Caco-2 (cell line): Measurements from ENCODE around the gene SMIM44. TPM values are rescaled to one million over a fixed set of nuclear protein-coding genes. Genes with fewer than 3 reads are reported as not detected.
"Not testable (repeated sequence)": the region's sequence is repeated elsewhere in the genome, so short reads cannot be mapped to it uniquely, and the experiment has no call there.

Experiments
- BruUV-seq: library from RNA; stranded (reverse); fragments of 400-500 nt; replicated peaks from 2 replicates; lab custom pipeline; 2021; lab: Mats Ljungman, UMichigan
- CTCF ChIA-PET: fragments of 300-600 bp; sonication (Branson Sonifier 250); formaldehyde crosslinking; loops from one replicate; lab custom pipeline; 2022; ENCODE audit warnings: antibody characterized with exemption; lab: Charles Lee
- POLR2A ChIA-PET: fragments of 300-600 bp; sonication (Branson Sonifier 250); formaldehyde crosslinking; loops from one replicate; lab custom pipeline; 2022; ENCODE audit warnings: antibody characterized with exemption; lab: Charles Lee
- DNase-seq, 2 experiments: peaks; one replicate each; pipeline versions ENCODE4 v3.0.0 to v3.0.0-alpha.2; 2020 to 2022
- H3K27me3 ChIP-seq: replicated peaks from 2 replicates; pipeline ENCODE4 v1.6.0; 2011; ENCODE audit warnings: low read length; ENCODE audit not compliant: control insufficient read depth, insufficient read depth
- H3K36me3 ChIP-seq: 2 replicates; pipeline ENCODE4 v1.5.1; 2011; ENCODE audit warnings: low read length; ENCODE audit not compliant: control insufficient read depth, insufficient read depth
- H3K4me1 ChIP-seq: fragments of 250-450 bp; sonication (Bioruptor Pico); 2 replicates; pipeline ENCODE4 v1.5.1; 2020; ENCODE audit warnings: mild to moderate bottlenecking
- H3K4me3 ChIP-seq: 2 replicates; pipeline ENCODE4 v1.5.1; 2011; ENCODE audit warnings: low read depth, mild to moderate bottlenecking, control low read depth, low read length
- H3K9me3 ChIP-seq: fragments of 250-450 bp; sonication (Bioruptor Pico); 2 replicates; pipeline ENCODE4 v1.5.1; 2020; ENCODE audit warnings: mild to moderate bottlenecking, moderate library complexity
- H3K27ac Mint-ChIP-seq: one replicate; pipeline ENCODE4 v1.8.0; 2022; ENCODE audit warnings: mixed read lengths; ENCODE audit not compliant: unreplicated experiment
- H3K27me3 Mint-ChIP-seq: one replicate; pipeline ENCODE4 v1.8.0; 2022; ENCODE audit warnings: mixed read lengths; ENCODE audit not compliant: insufficient read depth, unreplicated experiment
- H3K36me3 Mint-ChIP-seq: one replicate; pipeline ENCODE4 v1.8.0; 2022; ENCODE audit warnings: mild to moderate bottlenecking, mixed read lengths; ENCODE audit not compliant: insufficient read depth, unreplicated experiment
- H3K4me1 Mint-ChIP-seq: one replicate; pipeline ENCODE4 v1.8.0; 2022; ENCODE audit warnings: low read depth, mixed read lengths; ENCODE audit not compliant: unreplicated experiment
- H3K4me3 Mint-ChIP-seq: one replicate; pipeline ENCODE4 v1.8.0; 2022; ENCODE audit warnings: mild to moderate bottlenecking, moderate library complexity, mixed read lengths; ENCODE audit not compliant: unreplicated experiment
- H3K9me3 Mint-ChIP-seq: one replicate; pipeline ENCODE4 v1.8.0; 2022; ENCODE audit warnings: mixed read lengths; ENCODE audit not compliant: unreplicated experiment
- intact Hi-C: fragments of 100-400 bp; cut with micrococcal nuclease; formaldehyde crosslinking; loops from one replicate; pipeline ENCODE4 v1.10.0; 2022; ENCODE audit not compliant: unreplicated experiment
- total RNA-seq: library from RNA; stranded (reverse); gene quantifications from 2 replicates; pipeline ENCODE4 v1.2.3, GENCODE V29; 2022
- TF ChIP-seq, protein P1 (sequence below), 2 experiments: fragments of 200-600 bp in 1 of 2; IDR thresholded peaks; 1 replicate in 1 of 2; 2 replicates in 1 of 2; pipeline versions ENCODE4 v1.5.1 to v1.8.0; 2011 to 2022; ENCODE audit warnings: antibody characterized with exemption in 1 of 2, control low read depth in 1 of 2, inconsistent platforms in 1 of 2, low read depth in 1 of 2, low read length in 1 of 2, mild to moderate bottlenecking in 1 of 2, moderate library complexity in 1 of 2; ENCODE audit not compliant: insufficient read depth in 1 of 2, severe bottlenecking in 1 of 2, unreplicated experiment in 1 of 2

Gene SMIM44
- total RNA-seq, 1 experiment from 2014 or later = not detected

DNA sequence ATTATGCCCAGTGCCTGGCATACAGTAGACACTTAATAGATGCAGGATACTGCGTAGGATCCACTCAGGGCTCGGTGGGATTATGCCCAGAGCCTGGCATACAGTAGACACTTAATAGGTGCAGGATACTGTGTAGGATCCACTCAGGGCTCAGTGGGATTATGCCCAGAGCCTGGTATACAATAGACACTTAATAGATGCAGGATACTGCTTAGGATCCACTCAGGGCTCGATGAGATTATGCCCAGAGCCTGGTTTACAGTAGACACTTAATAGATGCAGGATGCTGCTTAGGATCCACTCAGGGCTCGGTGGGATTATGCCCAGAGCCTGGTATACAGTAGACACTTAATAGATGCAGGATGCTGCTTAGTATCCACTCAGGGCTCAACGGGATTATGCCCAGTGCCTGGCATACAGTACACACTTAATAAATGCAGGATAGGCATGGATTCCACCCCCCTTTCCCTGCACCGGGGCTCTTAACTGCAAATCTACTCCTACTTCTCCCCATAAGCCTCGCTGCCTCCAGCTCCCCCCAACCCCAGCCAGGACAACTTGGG is 27.8 kb downstream of the SMIM44 start:
- H3K4me1 Mint-ChIP-seq = no peaks in the 10 kb centered on the region
- H3K9me3 ChIP-seq = no peaks in the 10 kb centered on the region
- TF ChIP-seq, protein P1, sequence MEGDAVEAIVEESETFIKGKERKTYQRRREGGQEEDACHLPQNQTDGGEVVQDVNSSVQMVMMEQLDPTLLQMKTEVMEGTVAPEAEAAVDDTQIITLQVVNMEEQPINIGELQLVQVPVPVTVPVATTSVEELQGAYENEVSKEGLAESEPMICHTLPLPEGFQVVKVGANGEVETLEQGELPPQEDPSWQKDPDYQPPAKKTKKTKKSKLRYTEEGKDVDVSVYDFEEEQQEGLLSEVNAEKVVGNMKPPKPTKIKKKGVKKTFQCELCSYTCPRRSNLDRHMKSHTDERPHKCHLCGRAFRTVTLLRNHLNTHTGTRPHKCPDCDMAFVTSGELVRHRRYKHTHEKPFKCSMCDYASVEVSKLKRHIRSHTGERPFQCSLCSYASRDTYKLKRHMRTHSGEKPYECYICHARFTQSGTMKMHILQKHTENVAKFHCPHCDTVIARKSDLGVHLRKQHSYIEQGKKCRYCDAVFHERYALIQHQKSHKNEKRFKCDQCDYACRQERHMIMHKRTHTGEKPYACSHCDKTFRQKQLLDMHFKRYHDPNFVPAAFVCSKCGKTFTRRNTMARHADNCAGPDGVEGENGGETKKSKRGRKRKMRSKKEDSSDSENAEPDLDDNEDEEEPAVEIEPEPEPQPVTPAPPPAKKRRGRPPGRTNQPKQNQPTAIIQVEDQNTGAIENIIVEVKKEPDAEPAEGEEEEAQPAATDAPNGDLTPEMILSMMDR (IDR thresholded peaks at IDR 0.05; ENCODE audit: insufficient read depth in 1 of 2, low read depth in 1 of 2, low read length in 1 of 2, severe bottlenecking in 1 of 2, unreplicated experiment in 1 of 2) = no peak
- DNase-seq = no peak
- H3K9me3 Mint-ChIP-seq = no peaks in the 10 kb centered on the region
- H3K4me3 ChIP-seq = no peak overlapping the region
- no peaks in the 10 kb centered on the region for H3K36me3 ChIP-seq
- H3K27me3 ChIP-seq = no peaks in the 10 kb centered on the region
- H3K4me1 ChIP-seq = 0 out of 2 replicates have a peak, but pooled peaks cover 5% of the 10 kb centered on the region
- ChIA-PET CTCF (no interaction called here), POLR2A (no interaction called here)
- no peaks in the 10 kb centered on the region for H3K27me3 Mint-ChIP-seq
- H3K27ac Mint-ChIP-seq = no peak overlapping the region
- no TSS peak for BruUV-seq
- no peak overlapping the region for H3K4me3 Mint-ChIP-seq
- intact Hi-C loops = no loop called here
- H3K36me3 Mint-ChIP-seq = peaks cover 6% of the 10 kb centered on the region

DNA sequence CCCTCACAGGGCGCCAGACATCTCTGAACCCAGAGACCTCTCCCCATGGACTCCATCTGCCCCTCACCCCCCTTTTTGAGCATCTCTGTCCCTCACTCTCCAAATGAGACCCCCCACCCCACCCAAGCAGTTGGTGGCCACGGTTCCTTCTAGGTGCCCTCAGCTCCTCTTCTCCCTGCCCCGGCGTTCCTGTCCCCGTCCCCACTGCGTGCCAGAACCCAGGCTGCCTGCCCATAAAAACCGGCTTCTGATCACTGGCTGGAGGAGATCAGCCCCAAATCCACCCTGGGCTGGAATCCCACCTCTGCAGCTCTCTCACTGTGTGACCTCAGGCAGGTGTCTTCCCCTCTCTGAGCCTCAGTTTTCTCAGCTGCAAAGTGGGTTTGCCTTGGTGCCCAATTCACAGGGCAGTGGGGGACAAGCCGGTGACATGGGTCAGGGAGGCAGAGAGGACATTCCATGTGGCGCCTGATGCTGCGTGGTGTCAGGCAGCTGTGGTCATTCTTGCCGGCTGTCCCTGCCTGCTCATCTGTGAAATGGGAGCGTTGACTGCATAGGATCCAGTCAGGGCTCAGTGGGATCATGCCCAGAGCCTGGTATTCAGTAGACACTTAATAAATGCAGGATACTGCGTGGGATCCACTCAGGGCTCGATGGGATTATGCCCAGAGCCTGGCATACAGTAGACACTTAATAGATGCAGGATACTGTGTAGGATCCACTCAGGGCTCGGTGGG is 28.4 kb downstream of the SMIM44 start:
- CTCF ChIA-PET = no interaction called here
- 0 out of 2 replicates have a peak, but pooled peaks cover 5% of the 10 kb centered on the region for H3K4me1 ChIP-seq
- Mint-ChIP-seq H3K27ac (no peak overlapping the region), H3K36me3 (peaks cover 6% of the 10 kb centered on the region), H3K27me3 (no peaks in the 10 kb centered on the region), H3K4me1 (no peaks in the 10 kb centered on the region), H3K9me3 (no peaks in the 10 kb centered on the region), H3K4me3 (no peak overlapping the region)
- TF ChIP-seq, protein P1 (IDR thresholded peaks at IDR 0.05; ENCODE audit: insufficient read depth in 1 of 2, low read depth in 1 of 2, low read length in 1 of 2, severe bottlenecking in 1 of 2, unreplicated experiment in 1 of 2) = no peak
- H3K36me3 ChIP-seq = no peaks in the 10 kb centered on the region
- intact Hi-C loops = no loop called here
- BruUV-seq = no TSS peak
- no peak for DNase-seq
- no peak overlapping the region for H3K4me3 ChIP-seq
- POLR2A ChIA-PET = no interaction called here
- H3K27me3 ChIP-seq = no peaks in the 10 kb centered on the region
- no peaks in the 10 kb centered on the region for H3K9me3 ChIP-seq

DNA sequence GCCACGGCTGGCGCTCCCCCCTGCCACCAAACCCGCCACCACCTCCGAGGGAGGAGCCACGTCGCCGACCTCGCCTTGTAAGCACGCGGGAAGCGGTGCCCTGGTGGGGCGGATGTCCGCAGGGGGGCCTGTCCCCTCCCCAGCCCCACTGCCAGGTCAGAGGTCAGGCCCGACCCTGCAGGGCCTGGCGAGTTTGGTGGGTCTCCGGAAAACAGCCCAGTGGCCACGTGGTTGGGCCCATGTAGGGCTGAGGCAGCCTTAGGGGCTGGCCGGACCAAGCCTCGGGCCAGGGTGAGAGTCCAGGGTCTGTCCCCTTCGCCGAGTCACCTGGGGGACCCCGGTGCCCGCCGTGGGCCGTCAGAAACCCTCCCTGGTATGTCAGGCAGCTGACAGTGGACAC is 29.4 kb downstream of the SMIM44 start:
- ChIA-PET CTCF (no interaction called here), POLR2A (no interaction called here)
- intact Hi-C loops = no loop called here
- Mint-ChIP-seq H3K27me3 (no peaks in the 10 kb centered on the region), H3K36me3 (peaks cover 6% of the 10 kb centered on the region), H3K9me3 (no peaks in the 10 kb centered on the region), H3K27ac (no peak overlapping the region), H3K4me1 (no peaks in the 10 kb centered on the region), H3K4me3 (no peak overlapping the region)
- H3K9me3 ChIP-seq = no peaks in the 10 kb centered on the region
- TF ChIP-seq, protein P1 (IDR thresholded peaks at IDR 0.05; ENCODE audit: insufficient read depth in 1 of 2, low read depth in 1 of 2, low read length in 1 of 2, severe bottlenecking in 1 of 2, unreplicated experiment in 1 of 2) = no peak
- DNase-seq = no peak
- 0 out of 2 replicates have a peak, but pooled peaks cover 5% of the 10 kb centered on the region for H3K4me1 ChIP-seq
- H3K27me3 ChIP-seq = no peaks in the 10 kb centered on the region
- no TSS peak for BruUV-seq
- H3K36me3 ChIP-seq = no peaks in the 10 kb centered on the region
- H3K4me3 ChIP-seq = no peak overlapping the region

DNA sequence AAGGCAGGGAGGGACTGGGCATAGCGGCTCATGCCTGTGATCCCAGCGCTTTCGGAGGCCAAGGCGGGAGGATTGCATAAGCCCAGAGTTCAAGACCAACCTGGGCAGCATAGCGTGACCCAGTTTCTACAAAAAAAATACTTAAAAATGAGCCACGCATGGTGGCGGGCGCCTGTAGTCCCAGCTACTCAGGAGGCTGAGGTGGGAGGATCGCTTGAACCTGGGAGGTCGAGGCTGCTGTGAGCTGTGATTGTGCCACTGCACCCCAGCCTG is 30.4 kb downstream of the SMIM44 start:
- POLR2A ChIA-PET, H3K4me3 ChIP-seq, H3K4me1 ChIP-seq, H3K36me3 Mint-ChIP-seq, H3K9me3 ChIP-seq, H3K27ac Mint-ChIP-seq, H3K9me3 Mint-ChIP-seq, DNase-seq, CTCF ChIA-PET, H3K27me3 ChIP-seq, H3K4me1 Mint-ChIP-seq, H3K4me3 Mint-ChIP-seq, H3K27me3 Mint-ChIP-seq, intact Hi-C loops, H3K36me3 ChIP-seq, BruUV-seq: not testable (repeated sequence)
